SK-N-SH (cell line): ENCODE results near the gene ARHGEF11. TPM values are rescaled to one million over a fixed set of nuclear protein-coding genes. Genes with fewer than 3 reads are reported as not detected.

Experiments
- CTCF ChIA-PET: fragments of 300-600, 350-600 bp; formaldehyde crosslinking; extraction: SDS; loops from one replicate; lab custom pipeline; 2021; lab: Yijun Ruan, JAX
- POLR2A ChIA-PET: fragments of 350-600 bp; sonication (Branson Sonifier 250); formaldehyde crosslinking; extraction: SDS; loops from one replicate; lab custom pipeline; 2020; ENCODE audit warnings: antibody characterized with exemption, inconsistent platforms; lab: Yijun Ruan, JAX
- DNase-seq: peaks from one replicate; pipeline ENCODE4 v3.0.0; 2012
- H2AFZ ChIP-seq: fragments of 200-600 bp; sonication (generic); 2 replicates; pipeline ENCODE4 v1.8.1; 2016; ENCODE audit warnings: antibody characterized with exemption, mild to moderate bottlenecking, low read depth
- H3F3A ChIP-seq: fragments of 200-600 bp; sonication (generic); replicated peaks from 2 replicates; pipeline ENCODE3; 2016; ENCODE audit warnings: antibody characterized with exemption, mild to moderate bottlenecking; ENCODE audit not compliant: insufficient read depth
- H3K27ac ChIP-seq, 2 experiments: fragments of 200-500 bp in 1 of 2; fragments of 200-600 bp in 1 of 2; sonication (Bioruptor generic) in 1 of 2; sonication (generic), shearing (Covaris generic) in 1 of 2; 2 replicates each; pipeline versions ENCODE4 v1.5.1 to v1.6.1; 2014 to 2016; ENCODE audit warnings: low read depth in 2 of 2, inconsistent platforms in 1 of 2, low read length in 1 of 2, mild to moderate bottlenecking in 1 of 2, mixed read lengths in 1 of 2
- H3K27me3 ChIP-seq: fragments of 200-600 bp; sonication (generic), shearing (Covaris generic); 2 replicates; pipeline ENCODE4 v1.6.1; 2016; ENCODE audit warnings: mixed run types; ENCODE audit not compliant: insufficient read depth
- H3K36me3 ChIP-seq, 2 experiments: fragments of 200-500 bp in 1 of 2; fragments of 200-600 bp in 1 of 2; sonication (Bioruptor generic) in 1 of 2; sonication (generic) in 1 of 2; replicated peaks in 1 of 2; 2 replicates each; pipeline versions ENCODE3 to v1.5.1; 2014 to 2016; ENCODE audit warnings: low read length in 1 of 2, mild to moderate bottlenecking in 1 of 2; ENCODE audit not compliant: insufficient read depth in 2 of 2, control insufficient read depth in 1 of 2
- H3K4me1 ChIP-seq, 2 experiments: fragments of 200-500 bp in 1 of 2; fragments of 200-600 bp in 1 of 2; sonication (Bioruptor generic) in 1 of 2; sonication (generic), shearing (Covaris generic) in 1 of 2; 2 replicates each; pipeline versions ENCODE4 v1.5.1 to v1.6.1; 2014 to 2016; ENCODE audit warnings: low read depth in 1 of 2, low read length in 1 of 2, mixed run types in 1 of 2; ENCODE audit not compliant: insufficient read depth in 2 of 2, control insufficient read depth in 1 of 2
- H3K4me2 ChIP-seq: fragments of 200-600 bp; sonication (generic), shearing (Covaris generic); 2 replicates; pipeline ENCODE4 v1.6.1; 2017; ENCODE audit warnings: mixed run types
- H3K4me3 ChIP-seq, 2 experiments: fragments of 200-500 bp in 1 of 2; fragments of 200-600 bp in 1 of 2; sonication (Bioruptor generic) in 1 of 2; sonication (generic), shearing (Covaris generic) in 1 of 2; 2 replicates each; pipeline versions ENCODE4 v1.5.1 to v1.8.1; 2014 to 2016; ENCODE audit warnings: low read depth in 2 of 2, inconsistent platforms in 1 of 2, low read length in 1 of 2, mild to moderate bottlenecking in 1 of 2, mixed read lengths in 1 of 2, moderate library complexity in 1 of 2
- H3K79me2 ChIP-seq: fragments of 200-600 bp; sonication (generic); 2 replicates; pipeline ENCODE4 v1.8.1; 2017; ENCODE audit warnings: mild to moderate bottlenecking; ENCODE audit not compliant: insufficient read depth
- H3K9ac ChIP-seq: fragments of 200-600 bp; sonication (generic); 2 replicates; pipeline ENCODE4 v1.6.1; 2017; ENCODE audit warnings: mixed run types
- H3K9me2 ChIP-seq: fragments of 200-600 bp; sonication (generic); 2 replicates; pipeline ENCODE4 v1.6.1; 2017; ENCODE audit warnings: mixed run types
- H3K9me3 ChIP-seq: fragments of 200-600 bp; sonication (generic); 2 replicates; pipeline ENCODE4 v1.6.1; 2017; ENCODE audit warnings: mixed run types, mild to moderate bottlenecking, moderate library complexity
- H4K20me1 ChIP-seq: fragments of 200-600 bp; sonication (generic); 2 replicates; pipeline ENCODE4 v1.6.1; 2017; ENCODE audit warnings: mild to moderate bottlenecking, mixed run types; ENCODE audit not compliant: insufficient read depth
- CHD2 ChIP-seq: fragments of 150-350 bp; IDR thresholded peaks from 2 replicates; pipeline ENCODE4 v1.6.1; 2018; ENCODE audit warnings: low read length; ENCODE audit not compliant: partially characterized antibody
- CTCF ChIP-seq: fragments of 200-600 bp; sonication (generic); IDR thresholded peaks from 2 replicates; pipeline ENCODE4 v1.6.1; 2017; ENCODE audit warnings: antibody characterized with exemption, mild to moderate bottlenecking, moderate library complexity
- ELF1 ChIP-seq: IDR thresholded peaks from 2 replicates; pipeline ENCODE4 v1.4.0; 2012
- EP300 ChIP-seq, 2 experiments: IDR thresholded peaks; 2 replicates each; pipeline versions ENCODE4 v1.4.0 to v1.6.1; 2012; ENCODE audit warnings: borderline replicate concordance in 1 of 2, low read depth in 1 of 2, low read length in 1 of 2
- EZH2phosphoT487 ChIP-seq: fragments of 200-600 bp; sonication (generic); IDR thresholded peaks from 2 replicates; pipeline ENCODE4 v1.6.1; 2017; ENCODE audit warnings: low read depth, mixed run types, mild to moderate bottlenecking, antibody characterized with exemption, moderate library complexity, borderline replicate concordance
- FOSL2 ChIP-seq: IDR thresholded peaks from 2 replicates; pipeline ENCODE4 v1.4.0; 2012; ENCODE audit warnings: low read depth, mild to moderate bottlenecking, moderate library complexity, borderline replicate concordance
- FOXJ3 ChIP-seq: sonication (generic); formaldehyde crosslinking; IDR thresholded peaks from 2 replicates; pipeline ENCODE4 v1.5.1; 2020; ENCODE audit warnings: mild to moderate bottlenecking, missing genetic modification reagents
- GABPA ChIP-seq: IDR thresholded peaks from 2 replicates; pipeline ENCODE4 v1.4.0; 2012; ENCODE audit warnings: low read depth, mild to moderate bottlenecking
- MAX ChIP-seq: IDR thresholded peaks from 2 replicates; pipeline ENCODE4 v1.4.0; 2012; ENCODE audit warnings: low read depth
- NFIC ChIP-seq: IDR thresholded peaks from 2 replicates; pipeline ENCODE4 v1.4.0; 2012; ENCODE audit warnings: borderline replicate concordance
- NRF1 ChIP-seq: IDR thresholded peaks from 2 replicates; pipeline ENCODE4 v1.6.1; 2012; ENCODE audit warnings: low read depth, mild to moderate bottlenecking, low read length
- RAD21 ChIP-seq: IDR thresholded peaks from 2 replicates; pipeline ENCODE4 v1.6.1; 2012; ENCODE audit warnings: mild to moderate bottlenecking, low read length
- RCOR1 ChIP-seq: fragments of 150-350 bp; IDR thresholded peaks from 2 replicates; pipeline ENCODE4 v1.6.1; 2017; ENCODE audit warnings: antibody characterized with exemption, low read length
- RFX5 ChIP-seq: IDR thresholded peaks from 2 replicates; pipeline ENCODE4 v1.6.1; 2012; ENCODE audit warnings: mild to moderate bottlenecking, improper control_type of control experiment, low read length
- SIN3A ChIP-seq: IDR thresholded peaks from 2 replicates; pipeline ENCODE4 v1.6.1; 2012; ENCODE audit warnings: low read depth, mild to moderate bottlenecking, low read length, moderate library complexity, borderline replicate concordance
- TCF12 ChIP-seq: IDR thresholded peaks from 2 replicates; pipeline ENCODE4 v1.4.0; 2012
- USF2 ChIP-seq: fragments of 150-350 bp; IDR thresholded peaks from 2 replicates; pipeline ENCODE4 v1.6.1; 2017; ENCODE audit warnings: antibody characterized with exemption, low read length, low read depth, borderline replicate concordance
- WGBS: methylation state at CpG from one replicate; pipeline ENCODE4 v1.1.6; 2017; ENCODE audit warnings: low lambda C conversion rate; 5-methylcytosine and 5-hydroxymethylcytosine counted together
- polyA plus RNA-seq, 3 experiments: library from polyadenylated mRNA; depleted of rRNA; stranded (reverse); fragments of >200 nt; gene quantifications; 2 replicates each; pipeline ENCODE4 v1.2.3, GENCODE V29; 2012
- TF ChIP-seq, protein P1 (sequence below): fragments of 150-350 bp; IDR thresholded peaks from 2 replicates; pipeline ENCODE4 v1.6.1; 2016; ENCODE audit warnings: mild to moderate bottlenecking, low read depth, low read length
- TF ChIP-seq, protein P2 (sequence below): IDR thresholded peaks from 2 replicates; pipeline ENCODE4 v1.4.0; 2012; ENCODE audit warnings: low read depth, borderline replicate concordance

ARHGEF11 gene
- polyA plus RNA-seq, 1 of the 3 experiments (the other 2 are of a cell fraction) = 19.0 TPM

DNA sequence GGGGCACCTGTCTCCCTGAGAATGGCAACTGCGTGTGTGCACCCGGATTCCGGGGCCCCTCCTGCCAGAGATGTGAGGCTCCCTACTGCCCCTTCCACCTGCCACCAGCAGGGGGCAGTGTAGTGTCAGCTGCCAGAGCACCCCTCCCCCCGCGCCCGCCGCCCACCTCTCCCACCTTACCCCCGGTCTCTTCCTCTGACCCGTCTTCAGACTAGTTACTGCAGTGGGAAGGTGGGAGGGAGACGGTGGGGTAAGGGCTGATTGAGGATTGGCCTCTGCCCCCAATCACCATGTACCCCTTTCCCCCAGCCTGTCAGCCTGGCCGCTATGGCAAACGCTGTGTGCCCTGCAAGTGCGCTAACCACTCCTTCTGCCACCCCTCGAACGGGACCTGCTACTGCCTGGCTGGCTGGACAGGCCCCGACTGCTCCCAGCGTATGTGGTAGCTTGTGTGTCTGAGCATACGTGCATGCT, 135.2 kb downstream of the ARHGEF11 start:
- Histone ChIP-seq H3K4me2 (no peak overlapping the region), H3K9ac (no peak overlapping the region), H3K4me3 (no peak overlapping the region; a peak in 1 of 4 replicates), H3K27me3 (no peaks in the 10 kb centered on the region), H4K20me1 (no peaks in the 10 kb centered on the region), H3K27ac (no peak overlapping the region), H2AFZ (no peak overlapping the region), H3K4me1 (peaks cover 11 to 39% of the 10 kb centered on the region in 2 experiments; a peak in 3 of 4 replicates), H3K36me3 (no peaks in the 10 kb centered on the region), H3K79me2 (no peaks in the 10 kb centered on the region), H3K9me3 (no peaks in the 10 kb centered on the region), H3F3A (no peaks in the 10 kb centered on the region), H3K9me2 (no peaks in the 10 kb centered on the region)
- peak; percentile 80 for TF ChIP-seq CTCF
- TF ChIP-seq FOXJ3 (CRISPR knock-in tag) = no peak
- peak; percentile 40 for TF ChIP-seq RAD21
- no peak for TF ChIP-seq EP300 (IDR thresholded peaks at IDR 0.05; ENCODE audit: borderline replicate concordance in 1 of 2, low read depth in 1 of 2, low read length in 1 of 2)
- TF ChIP-seq EZH2phosphoT487 = no peak
- ChIA-PET POLR2A (no interaction called here), CTCF (interaction anchor here (0.7 to 6.9 kb wide), 20 partner anchors 12 to 657 kb away, joined by 3 to 182 read pairs (median 3); partner anchors contain the start of genes HDGF, LRRC71, NTRK1 and PEAR1)
- DNase-seq = peak; percentile 88
- 45% methylated on average over 18 of the region's 18 CpGs for WGBS

- no peaks in the 10 kb centered on the region for H3K36me3 ChIP-seq
- POLR2A ChIA-PET = no interaction called here
- peaks cover 9 to 33% of the 10 kb centered on the region in 2 experiments; a peak in 3 of 4 replicates for H3K4me1 ChIP-seq
These were observed 135.9 kb downstream of the ARHGEF11 start for GRCh38 chr1:156909671-156910070.

More at GRCh38 chr1:156909671-156910070, 135.9 kb downstream of the ARHGEF11 start:
- H3K4me2 ChIP-seq = no peak overlapping the region
- H3K4me3 ChIP-seq = no peak overlapping the region
- CTCF ChIA-PET = interaction anchor here (0.9 to 6.9 kb wide), 12 partner anchors 11 to 180 kb away, joined by 3 to 182 read pairs (median 4); partner anchors contain the start of genes LRRC71 and PEAR1
- no peak overlapping the region for H3K9ac ChIP-seq
- H3K79me2 ChIP-seq = no peaks in the 10 kb centered on the region
- H2AFZ ChIP-seq = no peak overlapping the region
- 60% methylated on average over 1 of the region's 5 CpGs for WGBS
- TF ChIP-seq ELF1 (no peak), USF2 (no peak), CTCF (no peak), SIN3A (no peak), RFX5 (no peak), FOSL2 (no peak), CHD2 (no peak), MAX (no peak), GABPA (no peak), TCF12 (no peak), NFIC (no peak), RCOR1 (no peak), NRF1 (no peak)
- TF ChIP-seq, protein P1, sequence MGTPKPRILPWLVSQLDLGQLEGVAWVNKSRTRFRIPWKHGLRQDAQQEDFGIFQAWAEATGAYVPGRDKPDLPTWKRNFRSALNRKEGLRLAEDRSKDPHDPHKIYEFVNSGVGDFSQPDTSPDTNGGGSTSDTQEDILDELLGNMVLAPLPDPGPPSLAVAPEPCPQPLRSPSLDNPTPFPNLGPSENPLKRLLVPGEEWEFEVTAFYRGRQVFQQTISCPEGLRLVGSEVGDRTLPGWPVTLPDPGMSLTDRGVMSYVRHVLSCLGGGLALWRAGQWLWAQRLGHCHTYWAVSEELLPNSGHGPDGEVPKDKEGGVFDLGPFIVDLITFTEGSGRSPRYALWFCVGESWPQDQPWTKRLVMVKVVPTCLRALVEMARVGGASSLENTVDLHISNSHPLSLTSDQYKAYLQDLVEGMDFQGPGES = no peak
- TF ChIP-seq, protein P2, sequence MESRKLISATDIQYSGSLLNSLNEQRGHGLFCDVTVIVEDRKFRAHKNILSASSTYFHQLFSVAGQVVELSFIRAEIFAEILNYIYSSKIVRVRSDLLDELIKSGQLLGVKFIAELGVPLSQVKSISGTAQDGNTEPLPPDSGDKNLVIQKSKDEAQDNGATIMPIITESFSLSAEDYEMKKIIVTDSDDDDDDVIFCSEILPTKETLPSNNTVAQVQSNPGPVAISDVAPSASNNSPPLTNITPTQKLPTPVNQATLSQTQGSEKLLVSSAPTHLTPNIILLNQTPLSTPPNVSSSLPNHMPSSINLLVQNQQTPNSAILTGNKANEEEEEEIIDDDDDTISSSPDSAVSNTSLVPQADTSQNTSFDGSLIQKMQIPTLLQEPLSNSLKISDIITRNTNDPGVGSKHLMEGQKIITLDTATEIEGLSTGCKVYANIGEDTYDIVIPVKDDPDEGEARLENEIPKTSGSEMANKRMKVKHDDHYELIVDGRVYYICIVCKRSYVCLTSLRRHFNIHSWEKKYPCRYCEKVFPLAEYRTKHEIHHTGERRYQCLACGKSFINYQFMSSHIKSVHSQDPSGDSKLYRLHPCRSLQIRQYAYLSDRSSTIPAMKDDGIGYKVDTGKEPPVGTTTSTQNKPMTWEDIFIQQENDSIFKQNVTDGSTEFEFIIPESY = no peak
- no peak for DNase-seq
- H4K20me1 ChIP-seq = no peaks in the 10 kb centered on the region
- no peaks in the 10 kb centered on the region for H3F3A ChIP-seq
- H3K27ac ChIP-seq = no peak overlapping the region
- no peaks in the 10 kb centered on the region for H3K9me3 ChIP-seq
- H3K9me2 ChIP-seq = no peaks in the 10 kb centered on the region
- H3K27me3 ChIP-seq = no peaks in the 10 kb centered on the region
